Lower lobe of right lung (tissue), 2 donors: Measurements from ENCODE around the gene ESR1. TPM values are rescaled to one million over a fixed set of nuclear protein-coding genes. Genes with fewer than 3 reads are reported as not detected.

Source experiments
- ATAC-seq, 2 donors: fragments of 200-7000 bp; cut with Tn5 transposase; one replicate each; pipeline ENCODE4 v1.9.1; 2020 to 2022; ENCODE audit warnings: mild to moderate bottlenecking in 2 of 2, moderate library complexity in 2 of 2
- DNase-seq: peaks from one replicate; pipeline ENCODE4 v3.0.0-alpha.2; 2020
- H3K27ac ChIP-seq: fragments of 200-600 bp; one replicate; pipeline ENCODE4 v1.8.0; 2022
- H3K27me3 ChIP-seq: fragments of 200-600 bp; one replicate; pipeline ENCODE4 v1.8.0; 2022; ENCODE audit warnings: low read depth
- H3K36me3 ChIP-seq: fragments of 200-600 bp; one replicate; pipeline ENCODE4 v1.8.0; 2022; ENCODE audit warnings: mild to moderate bottlenecking
- H3K4me1 ChIP-seq: fragments of 200-600 bp; one replicate; pipeline ENCODE4 v1.8.0; 2022
- H3K4me3 ChIP-seq: fragments of 200-600 bp; one replicate; pipeline ENCODE4 v1.8.0; 2022; ENCODE audit warnings: mild to moderate bottlenecking
- H3K9me3 ChIP-seq: fragments of 200-600 bp; one replicate; pipeline ENCODE4 v1.8.0; 2022
- CTCF ChIP-seq: fragments of 200-600 bp; IDR thresholded peaks from one replicate; pipeline ENCODE4 v1.8.0; 2022; ENCODE audit warnings: antibody characterized with exemption, mild to moderate bottlenecking
- intact Hi-C: fragments of 100-400 bp; cut with DNase I; formaldehyde crosslinking; loops from one replicate; pipeline ENCODE4 v1.11.0; 2022
- total RNA-seq: library from RNA; stranded (reverse); fragmentation: NEBNext Ultra II Directional; extraction: Animal tissue kit (Norgen Biotek cat#: 25700); gene quantifications from one replicate; pipeline ENCODE4 v1.2.1, GENCODE V29; 2021
- donor health status: DM: no; HTN: yes; CAD: no; lungs with severe emphysema.

The ESR1 gene
- total RNA-seq, 1 donor from 2014 or later, result 3.7 TPM

- peaks cover 17% of the 10 kb centered on the region for H3K4me1 ChIP-seq
- ATAC-seq (no peak), DNase-seq (no peak)
- H3K27ac ChIP-seq, result no peak overlapping the region
- H3K9me3 ChIP-seq, result no peaks in the 10 kb centered on the region
- no peak for TF ChIP-seq CTCF
- no peaks in the 10 kb centered on the region for H3K27me3 ChIP-seq
- H3K36me3 ChIP-seq, result no peaks in the 10 kb centered on the region
- H3K4me3 ChIP-seq, result no peak overlapping the region
- intact Hi-C loops, result no loop called here
Measured at GRCh38 chr6:152089992-152090391, 282.5 kb downstream of the ESR1 start.

GRCh38 chr6:152091201-152091600, 283.7 kb downstream of the ESR1 start:
- H3K27ac ChIP-seq, result no peak overlapping the region
- no peaks in the 10 kb centered on the region for H3K27me3 ChIP-seq
- no peak for TF ChIP-seq CTCF
- no peak for ATAC-seq
- intact Hi-C loops, result no loop called here
- peaks cover 18% of the 10 kb centered on the region for H3K4me1 ChIP-seq
- no peak overlapping the region for H3K4me3 ChIP-seq
- no peaks in the 10 kb centered on the region for H3K9me3 ChIP-seq
- H3K36me3 ChIP-seq, result no peaks in the 10 kb centered on the region
- no peak for DNase-seq

- peaks cover 18% of the 10 kb centered on the region for H3K4me1 ChIP-seq
- no peak overlapping the region for H3K27ac ChIP-seq
- H3K27me3 ChIP-seq, result no peaks in the 10 kb centered on the region
- H3K9me3 ChIP-seq, result no peaks in the 10 kb centered on the region
- no peak overlapping the region for H3K4me3 ChIP-seq
- intact Hi-C loops, result no loop called here
- DNase-seq (no peak), ATAC-seq (no peak)
- H3K36me3 ChIP-seq, result no peaks in the 10 kb centered on the region
- TF ChIP-seq CTCF, result no peak
Measured at GRCh38 chr6:152091851-152092341, 284.4 kb downstream of the ESR1 start.

GRCh38 chr6:152093711-152094110, 286.2 kb downstream of the ESR1 start:
- no peaks in the 10 kb centered on the region for H3K36me3 ChIP-seq
- H3K4me1 ChIP-seq, result peaks cover 18% of the 10 kb centered on the region
- no peak overlapping the region for H3K4me3 ChIP-seq
- DNase-seq (no peak), ATAC-seq (no peak)
- H3K27me3 ChIP-seq, result no peaks in the 10 kb centered on the region
- no peak for TF ChIP-seq CTCF
- no peaks in the 10 kb centered on the region for H3K9me3 ChIP-seq
- intact Hi-C loops, result no loop called here
- H3K27ac ChIP-seq, result no peak overlapping the region

GRCh38 chr6:152094276-152094675, 286.8 kb downstream of the ESR1 start:
- ATAC-seq (no peak), DNase-seq (no peak)
- no peak for TF ChIP-seq CTCF
- intact Hi-C loops, result no loop called here
- no peaks in the 10 kb centered on the region for H3K27me3 ChIP-seq
- no peaks in the 10 kb centered on the region for H3K9me3 ChIP-seq
- no peak overlapping the region for H3K4me3 ChIP-seq
- peak overlapping the region; percentile 67 for H3K27ac ChIP-seq
- no peaks in the 10 kb centered on the region for H3K36me3 ChIP-seq
- peaks cover 19% of the 10 kb centered on the region for H3K4me1 ChIP-seq
